Endothelial cell of umbilical vein (primary cell): Measurements from ENCODE around the gene GRM6. TPM values are rescaled to one million over a fixed set of nuclear protein-coding genes. Genes with fewer than 3 reads are reported as not detected.

Source experiments
- BruUV-seq: library from RNA; stranded (reverse); fragments of 400-500 nt; replicated peaks from 2 replicates; lab custom pipeline; 2021; lab: Mats Ljungman, UMichigan
- CTCF ChIA-PET: fragments of 300-600, 350-600 bp; sonication (Branson Sonifier 250); formaldehyde crosslinking; loops from one replicate; lab custom pipeline; 2021; ENCODE audit warnings: antibody characterized with exemption, inconsistent platforms; lab: Charles Lee
- POLR2A ChIA-PET: fragments of 300-600, 350-600 bp; sonication (Branson Sonifier 250); formaldehyde crosslinking; loops from one replicate; lab custom pipeline; 2021; ENCODE audit warnings: antibody characterized with exemption, inconsistent platforms; lab: Charles Lee
- DNase-seq: peaks from one replicate; pipeline ENCODE4 v3.0.0-alpha.2; 2011; ENCODE audit warnings: low read depth, low spot score
- FAIRE-seq: peaks from 2 replicates; lab custom pipeline; 2011; peaks lifted over from hg19 to GRCh38; lab: Jason Lieb, UNC
- H2AFZ ChIP-seq: 2 replicates; pipeline ENCODE4 v1.6.0; 2012; ENCODE audit warnings: low read depth, low read length, control low read depth, inconsistent platforms
- H3K27ac ChIP-seq: 2 replicates; pipeline ENCODE4 v1.5.1; 2011; ENCODE audit warnings: low read depth, mild to moderate bottlenecking, control low read depth, low read length, moderate library complexity; ENCODE audit not compliant: insufficient read depth
- H3K27me3 ChIP-seq, 2 experiments: 2 replicates each; pipeline versions ENCODE4 v1.6.0 to v1.6.1; 2011; ENCODE audit warnings: low read length in 2 of 2, mixed read lengths in 1 of 2; ENCODE audit not compliant: control insufficient read depth in 2 of 2, insufficient read depth in 2 of 2
- H3K36me3 ChIP-seq, 2 experiments: 2 replicates in 1 of 2; 3 replicates in 1 of 2; pipeline ENCODE4 v1.5.1; 2011; ENCODE audit warnings: low read length in 2 of 2, mild to moderate bottlenecking in 1 of 2, moderate library complexity in 1 of 2; ENCODE audit not compliant: control insufficient read depth in 2 of 2, insufficient read depth in 2 of 2; ENCODE audit errors: extremely low read depth in 1 of 2
- H3K4me1 ChIP-seq: 3 replicates; pipeline ENCODE4 v1.5.1; 2011; ENCODE audit warnings: mild to moderate bottlenecking, low read length; ENCODE audit not compliant: control insufficient read depth, insufficient read depth; ENCODE audit errors: extremely low read depth
- H3K4me2 ChIP-seq: 2 replicates; pipeline ENCODE4 v1.6.1; 2011; ENCODE audit warnings: low read length, control low read depth, mixed read lengths; ENCODE audit not compliant: insufficient read depth
- H3K4me3 ChIP-seq, 3 experiments: fragments of 200-600 bp in 1 of 3; sonication (generic), shearing (Covaris generic) in 1 of 3; replicated peaks in 1 of 3; 2 replicates each; pipeline ENCODE4 v1.5.1; 2011 to 2016; ENCODE audit warnings: control low read depth in 3 of 3, low read length in 3 of 3, mild to moderate bottlenecking in 2 of 3, inconsistent platforms in 1 of 3, low read depth in 1 of 3, moderate library complexity in 1 of 3; ENCODE audit not compliant: insufficient read depth in 1 of 3
- H3K79me2 ChIP-seq: 2 replicates; pipeline ENCODE4 v1.6.0; 2012; ENCODE audit warnings: low read length, inconsistent platforms; ENCODE audit not compliant: control insufficient read depth, insufficient read depth
- H3K9ac ChIP-seq: replicated peaks from 2 replicates; pipeline ENCODE3; 2011; ENCODE audit warnings: low read length, control low read depth; ENCODE audit not compliant: insufficient read depth; ENCODE audit errors: extremely low read depth
- H3K9me1 ChIP-seq: replicated peaks from 3 replicates; pipeline ENCODE4 v1.6.0; 2011; ENCODE audit warnings: mild to moderate bottlenecking, low read length; ENCODE audit not compliant: control insufficient read depth, insufficient read depth; ENCODE audit errors: extremely low read depth
- H3K9me3 ChIP-seq: replicated peaks from 2 replicates; pipeline ENCODE4 v1.5.1; 2012; ENCODE audit warnings: low read length, inconsistent platforms; ENCODE audit not compliant: control insufficient read depth, insufficient read depth
- H4K20me1 ChIP-seq: replicated peaks from 2 replicates; pipeline ENCODE3; 2011; ENCODE audit warnings: mild to moderate bottlenecking, low read length; ENCODE audit not compliant: control insufficient read depth, insufficient read depth; ENCODE audit errors: extremely low read depth
- EZH2 ChIP-seq: IDR thresholded peaks from 2 replicates; pipeline ENCODE4 v1.6.1; 2012; ENCODE audit warnings: borderline replicate concordance, low read depth, mild to moderate bottlenecking, moderate library complexity, low read length, inconsistent platforms; ENCODE audit not compliant: severe bottlenecking
- FOS ChIP-seq: IDR thresholded peaks from 2 replicates; pipeline ENCODE4 v1.6.1; 2011; ENCODE audit warnings: mild to moderate bottlenecking, low read length, moderate library complexity, borderline replicate concordance; ENCODE audit not compliant: insufficient read depth
- GATA2 ChIP-seq: IDR thresholded peaks from 2 replicates; pipeline ENCODE4 v1.7.0; 2011; ENCODE audit warnings: low read depth, mild to moderate bottlenecking, moderate library complexity, mixed read lengths, low read length; ENCODE audit not compliant: insufficient read length, insufficient read depth
- JUN ChIP-seq: IDR thresholded peaks from 2 replicates; pipeline ENCODE4 v1.6.1; 2011; ENCODE audit warnings: borderline replicate concordance, low read depth; ENCODE audit not compliant: insufficient read length, insufficient read depth
- MAX ChIP-seq: IDR thresholded peaks from 2 replicates; pipeline ENCODE4 v1.6.1; 2011; ENCODE audit not compliant: insufficient read depth, insufficient read length
- MYC ChIP-seq: IDR thresholded peaks from one replicate; pipeline ENCODE4 v1.6.1; 2011; ENCODE audit warnings: mild to moderate bottlenecking, low read depth, low read length
- POLR2A ChIP-seq: IDR thresholded peaks from 2 replicates; pipeline ENCODE4 v1.6.1; 2012; ENCODE audit warnings: low read depth, mild to moderate bottlenecking, control low read depth, low read length
- POLR2AphosphoS5 ChIP-seq: IDR thresholded peaks from 2 replicates; pipeline ENCODE4 v1.6.1; 2012; ENCODE audit warnings: low read depth, mild to moderate bottlenecking, control low read depth, low read length, moderate library complexity; ENCODE audit not compliant: insufficient read depth
- dilution Hi-C: fragments of 300-500 bp; cut with MboI; formaldehyde crosslinking; loops from one replicate; pipeline ENCODE4 v1.15.0; 2019; ENCODE audit warnings: low sequenced_read_pairs; ENCODE audit not compliant: extremely low pct_ligation_motif_present
- intact Hi-C: fragments of 100-400 bp; cut with micrococcal nuclease; formaldehyde crosslinking; loops from one replicate; pipeline ENCODE4 v1.10.0; 2022
- polyA plus RNA-seq, 4 experiments: library from polyadenylated mRNA; depleted of rRNA in 3 of 4; stranded (reverse) in 3 of 4; unstranded in 1 of 4; fragments of >200 nt; gene quantifications; 2 replicates each; pipeline versions ENCODE4 v1.2.1 to v1.2.3, GENCODE V29; 2011 to 2012; ENCODE audit warnings: missing spikeins in 1 of 4
- total RNA-seq: library from RNA; stranded (reverse); gene quantifications from 2 replicates; pipeline ENCODE4 v1.2.3, GENCODE V29; 2021
- TF ChIP-seq, protein P1 (sequence below), 2 donors: IDR thresholded peaks; 1 replicate in 1 of 2; 2 replicates in 1 of 2; pipeline ENCODE4 v1.5.1; 2011; ENCODE audit warnings: low read length in 2 of 2, mild to moderate bottlenecking in 2 of 2, moderate library complexity in 2 of 2, control low read depth in 1 of 2, inconsistent platforms in 1 of 2, low read depth in 1 of 2; ENCODE audit not compliant: insufficient read depth in 1 of 2; ENCODE audit errors: extremely low read depth in 1 of 2

GRM6 gene
- total and polyA plus RNA-seq, 2 donors (not counting 3 experiments of a cell fraction or from before 2014, with no cell fraction given): not detected

DNA sequence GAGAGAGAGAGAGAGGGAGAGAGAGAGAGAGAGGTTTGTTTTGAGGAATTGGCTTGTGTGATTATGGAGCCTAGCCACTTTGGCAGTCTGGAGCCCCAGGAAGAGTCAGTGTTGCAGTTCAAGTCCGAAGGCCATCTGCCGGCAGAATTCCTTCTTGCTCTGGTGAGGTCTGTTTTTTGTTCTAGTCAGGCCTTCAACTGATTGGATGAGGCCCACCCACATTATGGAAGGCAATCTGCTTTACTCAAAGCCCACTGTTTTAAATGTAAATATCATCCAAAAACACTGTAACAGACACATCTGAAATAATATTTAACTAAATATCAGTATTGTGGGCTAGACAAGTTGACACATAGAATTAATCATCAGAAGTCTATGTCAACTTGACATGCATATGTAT lies 11.4 kb upstream of the GRM6 start:
- H3K9me1 ChIP-seq: no peaks in the 10 kb centered on the region
- dilution Hi-C loops: no loop called here
- BruUV-seq: no TSS peak
- FAIRE-seq: no peak
- H3K4me1 ChIP-seq: no peaks in the 10 kb centered on the region
- no peak overlapping the region for H3K4me3 ChIP-seq
- CTCF ChIA-PET: no interaction called here
- TF ChIP-seq POLR2A (no peak), JUN (no peak), GATA2 (no peak), MAX (no peak), POLR2AphosphoS5 (no peak), EZH2 (no peak), FOS (no peak), MYC (no peak)
- TF ChIP-seq, protein P1, sequence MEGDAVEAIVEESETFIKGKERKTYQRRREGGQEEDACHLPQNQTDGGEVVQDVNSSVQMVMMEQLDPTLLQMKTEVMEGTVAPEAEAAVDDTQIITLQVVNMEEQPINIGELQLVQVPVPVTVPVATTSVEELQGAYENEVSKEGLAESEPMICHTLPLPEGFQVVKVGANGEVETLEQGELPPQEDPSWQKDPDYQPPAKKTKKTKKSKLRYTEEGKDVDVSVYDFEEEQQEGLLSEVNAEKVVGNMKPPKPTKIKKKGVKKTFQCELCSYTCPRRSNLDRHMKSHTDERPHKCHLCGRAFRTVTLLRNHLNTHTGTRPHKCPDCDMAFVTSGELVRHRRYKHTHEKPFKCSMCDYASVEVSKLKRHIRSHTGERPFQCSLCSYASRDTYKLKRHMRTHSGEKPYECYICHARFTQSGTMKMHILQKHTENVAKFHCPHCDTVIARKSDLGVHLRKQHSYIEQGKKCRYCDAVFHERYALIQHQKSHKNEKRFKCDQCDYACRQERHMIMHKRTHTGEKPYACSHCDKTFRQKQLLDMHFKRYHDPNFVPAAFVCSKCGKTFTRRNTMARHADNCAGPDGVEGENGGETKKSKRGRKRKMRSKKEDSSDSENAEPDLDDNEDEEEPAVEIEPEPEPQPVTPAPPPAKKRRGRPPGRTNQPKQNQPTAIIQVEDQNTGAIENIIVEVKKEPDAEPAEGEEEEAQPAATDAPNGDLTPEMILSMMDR (IDR thresholded peaks at IDR 0.05; ENCODE audit: extremely low read depth in 1 of 2, insufficient read depth in 1 of 2, low read depth in 1 of 2, low read length in 2 of 2): no peak
- no peaks in the 10 kb centered on the region for H3K36me3 ChIP-seq
- no peaks in the 10 kb centered on the region for H3K79me2 ChIP-seq
- no peak overlapping the region for H3K9ac ChIP-seq
- no peaks in the 10 kb centered on the region for H4K20me1 ChIP-seq
- no peak overlapping the region for H2AFZ ChIP-seq
- no peaks in the 10 kb centered on the region for H3K9me3 ChIP-seq
- intact Hi-C loops: no loop called here
- DNase-seq: no peak
- H3K27me3 ChIP-seq: no peaks in the 10 kb centered on the region
- POLR2A ChIA-PET: no interaction called here
- no peak overlapping the region for H3K27ac ChIP-seq
- no peak overlapping the region for H3K4me2 ChIP-seq
